Testis (tissue), 2 donors: ENCODE results near the gene CACNB2.

Experiments used
- CTCF ChIP-seq, 3 experiments: fragments of 450-650 bp in 2 of 3; fragments of 200-600 bp in 1 of 3; sonication (generic) in 1 of 3; IDR thresholded peaks; one replicate each; pipeline ENCODE4 v1.5.1; 2016 to 2019; ENCODE audit warnings: antibody characterized with exemption in 3 of 3, mild to moderate bottlenecking in 2 of 3, moderate library complexity in 1 of 3
- POLR2A ChIP-seq: fragments of 450-650 bp; IDR thresholded peaks from one replicate; pipeline ENCODE4 v1.6.1; 2017; ENCODE audit warnings: antibody characterized with exemption, mild to moderate bottlenecking, moderate library complexity

DNA sequence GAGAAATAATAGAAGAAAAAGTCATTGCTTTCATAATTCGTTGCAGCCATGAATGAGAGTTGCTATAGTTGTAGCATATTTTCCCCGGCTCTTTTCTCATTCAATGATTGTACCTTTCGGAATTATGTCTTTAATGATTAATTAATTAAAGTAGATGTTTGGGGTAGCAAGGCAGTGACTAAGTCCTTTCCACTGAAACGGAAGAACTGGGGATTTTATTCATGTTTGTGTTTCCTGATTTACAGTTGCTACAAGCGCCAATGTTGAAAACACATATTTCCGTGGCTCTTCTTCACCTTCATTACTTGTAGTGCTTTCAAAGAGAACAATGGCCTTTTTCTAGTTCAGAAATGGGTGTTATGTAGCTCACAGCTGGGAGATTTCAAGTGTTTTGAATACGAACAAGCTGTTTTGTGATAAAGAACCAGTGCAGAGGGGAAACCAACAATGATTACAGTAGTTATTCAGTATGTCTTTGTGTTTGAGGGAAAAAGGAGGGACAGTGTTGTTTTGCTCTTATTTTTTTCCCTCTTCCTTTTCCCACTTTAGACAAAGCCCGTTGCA, 357.7 kb downstream of the CACNB2 start:
- TF ChIP-seq CTCF (IDR thresholded peaks at IDR 0.05) = no peak
- TF ChIP-seq POLR2A = no peak
